ENCODE results near the gene ZKSCAN3.

The ZKSCAN3 gene

GRCh38 chr6:28410767-28411166 is 61.0 kb downstream of the ZKSCAN3 start:
- FAIRE-seq (no peak), DNase-seq (ENCODE audit: insufficient read length) (no peak)
- TF ChIP-seq POLR2AphosphoS5 (IDR thresholded peaks at IDR 0.05; ENCODE audit: low read depth, low read length) (no peak), POLR2A (IDR thresholded peaks at IDR 0.05; ENCODE audit: low read depth, low read length) (no peak), TAF1 (IDR thresholded peaks at IDR 0.05; ENCODE audit: borderline replicate concordance, low read depth, low read length) (no peak)

GRCh38 chr6:28413681-28414080 is 63.9 kb downstream of the ZKSCAN3 start:
- FAIRE-seq (no peak), DNase-seq (ENCODE audit: insufficient read length) (no peak)
- TF ChIP-seq POLR2A (IDR thresholded peaks at IDR 0.05; ENCODE audit: low read depth, low read length): no peak
- no peak for TF ChIP-seq POLR2AphosphoS5 (IDR thresholded peaks at IDR 0.05; ENCODE audit: low read depth, low read length)
- TF ChIP-seq TAF1 (IDR thresholded peaks at IDR 0.05; ENCODE audit: borderline replicate concordance, low read depth, low read length): no peak

Data from GM12892 (cell line).